GM18499 (cell line): Measurements from ENCODE around the gene C15orf39.
"Not testable (repeated sequence)": the region's sequence is repeated elsewhere in the genome, so short reads cannot be mapped to it uniquely, and the experiment has no call there.

ENCODE experiments used
- ATAC-seq: cut with Tn5 transposase; IDR thresholded peaks from one replicate; pipeline ENCODE4 v1.9.1; 2021; ENCODE audit warnings: moderate number of reproducible peaks; ENCODE audit not compliant: insufficient read depth, unreplicated experiment

The C15orf39 gene

DNA sequence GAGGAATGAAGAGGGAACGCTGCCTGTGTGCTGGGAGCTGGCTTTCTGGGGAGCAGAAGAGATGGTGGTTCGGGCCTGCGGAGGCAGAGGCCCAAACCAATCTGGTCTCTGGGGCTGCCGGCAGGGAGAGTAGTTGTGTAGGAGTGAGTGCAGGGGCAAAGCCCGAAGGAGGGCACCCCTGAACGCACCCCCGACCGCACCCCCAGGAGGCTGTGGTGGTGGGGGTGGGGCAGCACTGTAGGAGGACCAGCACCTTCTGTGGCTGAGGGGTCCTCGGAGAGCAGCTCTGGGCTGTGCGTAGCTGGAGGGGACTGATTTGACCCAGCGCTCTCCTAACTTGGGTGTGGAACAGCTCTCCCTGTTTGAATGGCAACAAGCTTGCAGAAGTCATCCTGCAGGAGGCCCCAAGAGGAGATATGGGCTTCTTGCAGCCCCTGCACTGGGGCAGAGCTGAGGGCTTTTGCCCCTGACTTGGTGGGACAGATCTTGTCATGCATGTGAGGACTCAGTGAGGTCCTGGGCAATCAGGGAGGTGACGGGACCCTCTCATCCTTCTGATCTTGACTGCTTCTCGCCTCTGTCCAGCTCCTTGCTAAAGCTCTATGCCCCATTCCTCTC lies 26.1 kb downstream of the C15orf39 start:
- no peak for ATAC-seq

DNA sequence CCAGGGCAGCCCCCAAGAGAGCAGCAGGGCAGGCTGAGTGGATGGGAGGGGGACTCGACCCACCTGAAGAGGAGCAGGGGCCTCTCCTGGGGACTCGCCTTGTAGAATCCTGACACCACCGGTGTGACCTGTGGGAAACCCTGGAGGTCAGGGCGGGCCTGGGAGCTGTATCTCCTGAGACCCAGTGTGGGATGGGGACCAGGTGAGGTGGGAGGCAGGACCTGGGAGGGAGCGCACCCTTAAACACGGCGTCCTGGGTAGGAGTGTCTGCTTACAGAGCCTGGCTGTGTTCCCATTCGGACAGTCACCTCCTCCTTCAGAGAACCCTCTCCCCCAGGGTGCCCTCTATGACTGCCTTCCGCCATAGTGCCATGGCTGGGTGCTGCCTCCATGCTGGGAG lies 27.1 kb downstream of the C15orf39 start:
- no peak for ATAC-seq

DNA sequence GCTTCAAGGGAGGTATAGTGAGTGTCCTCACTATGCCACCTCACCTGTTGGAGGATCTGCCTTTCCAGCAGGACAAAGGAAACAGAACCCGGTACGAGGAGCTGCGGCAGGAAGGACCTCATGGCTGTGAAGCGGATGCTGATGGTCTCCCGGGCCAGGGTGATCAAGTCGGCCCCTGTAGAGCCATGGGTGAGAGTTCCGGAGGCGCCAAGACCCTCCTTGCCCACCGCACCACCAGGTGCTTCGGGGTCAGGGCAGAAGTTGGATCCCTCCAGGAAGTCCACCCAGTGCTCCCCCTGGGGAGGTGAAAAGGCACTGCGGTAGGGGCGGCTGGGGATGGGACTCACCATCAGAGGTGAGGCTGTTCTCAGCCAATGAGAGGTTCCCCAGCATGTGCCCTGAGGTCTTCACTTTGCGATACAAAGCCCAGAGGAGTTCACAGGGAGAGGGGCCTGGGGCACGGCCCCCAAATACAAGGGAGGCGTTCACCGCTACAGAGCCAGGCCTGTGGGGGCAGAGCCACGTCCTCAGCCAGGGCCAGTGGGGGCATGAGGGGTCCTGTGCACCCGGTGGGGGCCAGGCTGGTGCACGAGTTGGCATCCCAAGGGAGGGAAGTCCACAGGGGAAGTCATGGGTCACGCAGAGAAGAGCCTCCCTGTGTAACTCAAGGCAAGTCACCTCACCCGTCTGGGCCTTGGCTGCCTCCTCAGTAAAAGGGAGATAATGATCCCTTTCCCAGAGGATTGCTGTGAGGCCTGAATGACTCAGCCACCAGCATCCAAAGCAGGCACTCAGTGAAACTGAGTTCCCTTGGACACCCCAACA lies 27.7 kb downstream of the C15orf39 start:
- no peak for ATAC-seq

DNA sequence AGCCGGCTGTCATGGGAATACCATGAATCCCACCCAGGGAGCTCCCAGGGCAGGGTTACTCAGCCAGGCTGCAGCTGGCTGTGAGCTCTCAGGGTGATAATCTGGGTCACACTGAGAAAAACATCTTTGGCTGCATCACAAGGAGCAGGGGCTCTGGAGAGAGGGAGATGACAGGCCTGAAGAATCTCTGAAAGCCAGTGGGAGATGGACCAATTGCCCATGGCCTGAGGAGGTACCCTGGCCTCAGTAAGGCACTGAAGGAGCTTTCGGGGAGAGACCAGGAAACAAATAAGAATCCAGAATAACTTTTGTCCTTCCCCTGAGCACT lies 28.3 kb downstream of the C15orf39 start:
- no peak for ATAC-seq

- ATAC-seq, result no peak
These were observed 29.1 kb downstream of the C15orf39 start for GRCh38 chr15:75230551-75231371.

GRCh38 chr15:75231836-75232235 lies 30.2 kb downstream of the C15orf39 start:
- no peak for ATAC-seq

DNA sequence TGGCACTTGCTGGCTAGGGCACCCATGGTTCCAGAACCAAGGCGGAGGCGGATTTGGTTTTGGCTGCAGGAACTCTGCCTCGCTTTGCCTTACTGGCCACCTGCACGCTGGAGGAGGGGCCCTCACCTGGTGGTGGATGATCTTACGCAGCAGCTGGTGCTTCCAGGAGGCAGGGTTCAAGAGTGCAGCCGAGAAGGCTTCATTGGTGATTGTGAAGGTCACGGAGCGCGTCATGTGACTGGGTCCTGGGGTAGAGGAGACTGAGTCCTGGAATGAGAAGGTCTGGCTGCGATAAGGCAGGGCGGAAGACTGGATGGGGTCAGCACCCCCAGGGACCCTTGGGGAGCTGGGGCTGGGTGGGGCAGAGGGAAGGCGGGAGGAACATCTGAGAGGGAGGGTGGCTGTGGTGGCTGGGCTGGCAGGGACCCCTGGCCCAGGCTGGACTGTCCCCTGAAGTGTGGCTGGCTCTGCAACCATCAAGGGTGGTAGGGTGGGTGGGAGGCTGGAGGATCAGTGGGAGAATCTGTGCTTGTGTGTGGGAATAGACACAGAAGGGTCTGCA lies 30.7 kb downstream of the C15orf39 start:
- no peak for ATAC-seq

DNA sequence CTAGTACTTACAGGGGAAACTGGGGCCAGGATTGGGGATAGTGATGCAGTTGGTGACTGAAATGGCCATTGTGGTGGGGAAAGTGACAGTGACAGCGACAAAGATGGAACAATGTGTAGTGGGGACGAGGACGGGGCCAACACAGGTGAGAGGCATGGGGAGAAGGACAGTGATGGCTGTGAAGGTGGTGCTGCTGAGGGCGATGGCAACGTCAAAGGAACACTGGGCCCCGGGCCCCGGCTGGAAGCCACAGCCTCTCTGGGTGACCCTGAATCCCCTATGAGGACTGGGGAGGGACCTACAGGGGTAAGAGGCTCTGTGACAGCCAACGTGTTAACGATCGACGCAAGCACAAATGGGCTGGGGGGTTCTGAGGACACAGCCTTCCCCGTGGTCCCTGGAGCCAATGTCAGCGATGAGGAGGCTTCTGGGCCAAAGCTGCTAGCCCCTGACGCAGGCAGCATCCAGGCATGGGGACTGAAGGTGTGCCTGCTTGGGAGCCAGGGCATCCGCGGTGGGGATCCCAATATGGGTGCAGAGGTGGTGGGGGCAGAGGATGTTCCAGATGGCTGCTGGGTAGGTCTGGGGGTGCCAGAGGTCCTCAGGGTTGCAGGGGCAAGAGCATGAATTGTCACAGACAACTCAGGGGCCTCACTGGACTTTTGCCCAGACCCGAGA lies 31.3 kb downstream of the C15orf39 start:
- no peak for ATAC-seq

DNA sequence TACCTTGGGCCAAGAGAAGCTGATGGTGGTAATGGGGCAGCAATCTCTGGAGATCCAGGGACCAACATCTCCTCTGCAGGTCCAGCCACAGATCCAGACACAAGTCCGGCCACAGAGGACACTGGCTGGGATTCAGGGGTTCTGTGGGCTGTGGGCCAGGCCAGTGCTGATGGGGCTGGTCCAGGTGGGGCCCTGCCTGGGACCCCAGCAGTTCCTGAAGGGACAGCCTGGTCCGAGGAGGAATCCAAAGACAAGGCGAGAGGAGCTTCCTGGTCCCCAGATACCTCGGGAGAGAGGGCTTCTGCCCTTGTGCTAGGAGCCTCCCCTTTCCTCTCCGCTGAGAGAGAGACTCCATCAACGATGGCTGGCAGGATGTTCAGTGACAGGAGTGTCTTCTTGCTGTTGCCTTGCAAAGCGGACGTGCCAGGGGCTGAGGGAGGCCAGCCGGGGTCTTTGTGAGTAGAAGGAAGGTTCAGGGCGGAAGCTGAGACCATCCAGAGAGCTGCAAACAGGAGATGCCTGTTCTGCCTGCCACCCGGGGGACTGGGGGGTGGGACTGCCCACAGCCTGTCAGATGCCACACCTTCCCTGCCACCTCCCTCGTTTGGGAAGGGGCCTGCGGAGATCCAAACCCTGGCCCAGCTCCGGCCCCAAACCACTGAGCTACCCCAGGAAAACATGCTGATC lies 32.0 kb downstream of the C15orf39 start:
- no peak for ATAC-seq

- no peak for ATAC-seq
These were observed 32.6 kb downstream of the C15orf39 start for GRCh38 chr15:75234191-75234810.

DNA sequence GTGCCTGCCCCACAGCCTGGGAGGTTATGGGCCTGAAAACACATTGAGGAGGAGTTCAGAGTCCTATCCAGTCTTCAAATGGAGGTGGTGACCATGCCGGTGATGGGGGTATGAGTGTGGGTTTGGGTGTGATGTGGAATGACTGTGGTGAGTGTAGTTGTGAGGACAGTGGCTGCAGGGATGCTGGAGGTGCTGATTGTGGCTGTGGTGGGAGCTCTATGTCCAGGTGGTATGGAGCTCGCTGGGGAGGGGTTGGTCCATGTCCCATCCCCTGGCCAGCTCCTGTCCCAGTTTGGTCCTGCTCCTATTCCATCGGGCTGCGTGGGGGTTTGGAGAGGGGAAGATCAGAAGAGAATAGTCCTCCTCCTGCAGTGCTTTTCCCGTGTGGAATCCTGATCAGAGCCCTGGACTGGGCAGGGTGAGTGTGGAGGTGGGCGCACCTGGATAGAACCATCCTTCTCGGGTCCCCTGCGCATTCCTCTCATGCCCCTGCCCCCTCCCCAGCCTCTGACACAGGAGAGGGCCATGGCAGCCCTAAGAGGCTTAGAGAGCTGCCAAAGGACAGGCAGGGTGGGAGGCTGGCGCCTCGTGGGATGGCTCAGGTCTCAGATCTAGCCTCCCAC lies 33.5 kb downstream of the C15orf39 start:
- ATAC-seq, result no peak

- no peak for ATAC-seq
These were observed 34.4 kb downstream of the C15orf39 start for GRCh38 chr15:75235760-75236729.

DNA sequence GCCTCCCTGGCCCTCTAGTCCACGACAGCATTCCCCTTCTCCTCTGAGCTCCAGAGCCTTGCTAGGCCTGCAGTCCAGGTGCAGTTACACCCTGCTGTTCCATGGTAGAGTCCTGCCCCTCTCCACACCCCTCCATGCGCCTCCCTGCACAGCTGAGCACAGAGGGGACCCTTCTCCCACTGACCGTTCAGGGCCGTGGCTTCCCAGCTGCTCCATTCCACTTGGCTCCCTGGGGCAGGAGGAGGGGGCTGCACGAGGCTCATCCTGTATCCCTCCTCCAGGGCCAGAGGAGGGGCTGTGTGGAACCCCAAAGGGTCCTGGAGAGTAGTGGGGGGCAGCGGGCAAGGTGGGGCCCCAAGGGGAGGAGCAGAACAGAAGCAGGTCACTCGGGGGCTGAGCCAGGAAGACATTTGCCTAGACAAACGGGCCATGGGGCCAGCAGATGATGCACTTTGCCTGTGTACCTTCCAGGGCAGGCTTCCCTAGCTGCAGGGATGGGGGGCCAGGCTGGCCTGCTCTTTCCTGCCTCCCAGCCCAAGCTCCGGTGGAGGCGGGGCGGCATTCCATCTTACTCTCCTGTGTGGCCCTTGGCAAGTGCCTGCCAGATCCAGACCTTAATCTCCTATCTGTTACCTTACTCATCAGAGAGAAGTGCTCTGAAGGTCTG lies 35.8 kb downstream of the C15orf39 start:
- ATAC-seq, result no peak

GRCh38 chr15:75238150-75238549 lies 36.5 kb downstream of the C15orf39 start:
- no peak for ATAC-seq

DNA sequence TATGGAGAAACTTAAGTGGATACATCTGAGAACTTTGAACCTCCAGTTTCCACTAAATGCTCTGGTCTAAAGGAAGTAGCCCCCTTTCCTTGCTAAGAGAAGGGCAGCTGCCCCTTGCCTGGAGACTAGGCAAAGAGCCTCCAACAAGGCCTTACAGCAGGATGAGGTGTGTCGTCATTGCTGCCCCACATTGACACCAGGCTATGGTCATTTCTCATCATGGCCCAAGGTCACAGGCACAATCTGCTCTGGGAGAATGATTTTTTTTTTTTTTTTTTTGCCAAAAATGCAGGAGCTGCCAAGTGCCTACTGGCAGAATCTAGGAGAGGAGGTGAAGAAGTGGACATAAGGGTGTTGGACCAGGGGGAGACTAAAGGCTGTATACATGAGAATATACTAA lies 44.1 kb downstream of the C15orf39 start:
- not testable (repeated sequence) for ATAC-seq

GRCh38 chr15:75248991-75249390 lies 47.3 kb downstream of the C15orf39 start:
- not testable (repeated sequence) for ATAC-seq

GRCh38 chr15:75249726-75250125 lies 48.0 kb downstream of the C15orf39 start:
- no peak for ATAC-seq
